Measurements from ENCODE around the gene ZNF683.

- TF ChIP-seq, protein P1, sequence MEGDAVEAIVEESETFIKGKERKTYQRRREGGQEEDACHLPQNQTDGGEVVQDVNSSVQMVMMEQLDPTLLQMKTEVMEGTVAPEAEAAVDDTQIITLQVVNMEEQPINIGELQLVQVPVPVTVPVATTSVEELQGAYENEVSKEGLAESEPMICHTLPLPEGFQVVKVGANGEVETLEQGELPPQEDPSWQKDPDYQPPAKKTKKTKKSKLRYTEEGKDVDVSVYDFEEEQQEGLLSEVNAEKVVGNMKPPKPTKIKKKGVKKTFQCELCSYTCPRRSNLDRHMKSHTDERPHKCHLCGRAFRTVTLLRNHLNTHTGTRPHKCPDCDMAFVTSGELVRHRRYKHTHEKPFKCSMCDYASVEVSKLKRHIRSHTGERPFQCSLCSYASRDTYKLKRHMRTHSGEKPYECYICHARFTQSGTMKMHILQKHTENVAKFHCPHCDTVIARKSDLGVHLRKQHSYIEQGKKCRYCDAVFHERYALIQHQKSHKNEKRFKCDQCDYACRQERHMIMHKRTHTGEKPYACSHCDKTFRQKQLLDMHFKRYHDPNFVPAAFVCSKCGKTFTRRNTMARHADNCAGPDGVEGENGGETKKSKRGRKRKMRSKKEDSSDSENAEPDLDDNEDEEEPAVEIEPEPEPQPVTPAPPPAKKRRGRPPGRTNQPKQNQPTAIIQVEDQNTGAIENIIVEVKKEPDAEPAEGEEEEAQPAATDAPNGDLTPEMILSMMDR (IDR thresholded peaks at IDR 0.05; ENCODE audit: low read depth, low read length, missing input control), result no peak
- TF ChIP-seq REST (IDR thresholded peaks at IDR 0.05) (no peak), ATF3 (IDR thresholded peaks at IDR 0.05) (no peak), HNF4G (IDR thresholded peaks at IDR 0.05) (no peak), MAX (IDR thresholded peaks at IDR 0.05) (no peak), TAF1 (conservative IDR thresholded peaks at IDR 0.05) (no peak), RAD21 (IDR thresholded peaks at IDR 0.05) (no peak), GABPA (IDR thresholded peaks at IDR 0.05 in 1 of 2, conservative IDR thresholded peaks at IDR 0.05 in 1 of 2) (no peak), SP1 (IDR thresholded peaks at IDR 0.05) (no peak), RXRA (IDR thresholded peaks at IDR 0.05) (no peak), YY1 (IDR thresholded peaks at IDR 0.05) (no peak)
- TF ChIP-seq, protein P2, sequence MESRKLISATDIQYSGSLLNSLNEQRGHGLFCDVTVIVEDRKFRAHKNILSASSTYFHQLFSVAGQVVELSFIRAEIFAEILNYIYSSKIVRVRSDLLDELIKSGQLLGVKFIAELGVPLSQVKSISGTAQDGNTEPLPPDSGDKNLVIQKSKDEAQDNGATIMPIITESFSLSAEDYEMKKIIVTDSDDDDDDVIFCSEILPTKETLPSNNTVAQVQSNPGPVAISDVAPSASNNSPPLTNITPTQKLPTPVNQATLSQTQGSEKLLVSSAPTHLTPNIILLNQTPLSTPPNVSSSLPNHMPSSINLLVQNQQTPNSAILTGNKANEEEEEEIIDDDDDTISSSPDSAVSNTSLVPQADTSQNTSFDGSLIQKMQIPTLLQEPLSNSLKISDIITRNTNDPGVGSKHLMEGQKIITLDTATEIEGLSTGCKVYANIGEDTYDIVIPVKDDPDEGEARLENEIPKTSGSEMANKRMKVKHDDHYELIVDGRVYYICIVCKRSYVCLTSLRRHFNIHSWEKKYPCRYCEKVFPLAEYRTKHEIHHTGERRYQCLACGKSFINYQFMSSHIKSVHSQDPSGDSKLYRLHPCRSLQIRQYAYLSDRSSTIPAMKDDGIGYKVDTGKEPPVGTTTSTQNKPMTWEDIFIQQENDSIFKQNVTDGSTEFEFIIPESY (IDR thresholded peaks at IDR 0.05), result no peak
Observed at GRCh38 chr1:26337625-26338024, 34.9 kb downstream of the ZNF683 start.

Measured in liver (tissue), 3 donors.